Nephron (organoid): ENCODE data around the gene ZNF485.
"Not testable (repeated sequence)": the region's sequence is repeated elsewhere in the genome, so short reads cannot be mapped to it uniquely, and the experiment has no call there.

ENCODE experiments used
- H3K27ac Mint-ChIP-seq, 3 experiments: 2 replicates each; pipeline ENCODE4 v1.8.0; 2020; ENCODE audit warnings: mixed read lengths in 3 of 3, mild to moderate bottlenecking in 2 of 3, moderate library complexity in 1 of 3
- H3K27me3 Mint-ChIP-seq: 2 replicates; pipeline ENCODE4 v1.8.0; 2021; ENCODE audit warnings: low read depth, mild to moderate bottlenecking, moderate library complexity, mixed read lengths
- H3K36me3 Mint-ChIP-seq: 2 replicates; pipeline ENCODE4 v1.8.0; 2020; ENCODE audit warnings: low read depth, mixed read lengths
- H3K4me1 Mint-ChIP-seq: 2 replicates; pipeline ENCODE4 v1.8.0; 2020; ENCODE audit warnings: mixed read lengths
- H3K4me3 Mint-ChIP-seq, 3 experiments: 2 replicates each; pipeline ENCODE4 v1.8.0; 2020; ENCODE audit warnings: mild to moderate bottlenecking in 3 of 3, mixed read lengths in 3 of 3, moderate library complexity in 2 of 3
- H3K9me3 Mint-ChIP-seq: 2 replicates; pipeline ENCODE4 v1.8.0; 2020; ENCODE audit warnings: mixed read lengths
- TF ChIP-seq, protein P1 (sequence below), 3 experiments: fragments of 200-600 bp; sonication (generic); IDR thresholded peaks; one replicate each; pipeline ENCODE4 v1.5.0; 2021; ENCODE audit warnings: antibody characterized with exemption in 3 of 3; ENCODE audit not compliant: unreplicated experiment in 3 of 3

The ZNF485 gene

DNA sequence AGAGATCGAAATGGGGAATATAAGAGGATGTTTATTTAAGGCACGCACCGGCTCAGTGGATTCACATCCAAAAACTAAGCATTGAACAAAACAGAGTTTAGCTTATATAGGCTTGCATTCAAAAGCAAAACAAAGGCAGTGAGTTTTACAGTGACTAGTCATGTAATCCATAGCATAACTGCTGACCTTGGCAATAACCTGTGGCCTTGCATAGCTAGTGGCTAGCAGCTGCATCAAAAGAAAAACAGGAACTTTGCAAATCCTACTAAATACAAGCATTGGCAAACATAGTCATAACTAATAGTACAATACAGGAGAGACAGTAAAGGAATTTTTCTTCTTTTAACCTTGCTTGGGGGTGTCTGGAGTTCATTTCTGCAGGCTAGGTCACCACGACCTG, 9.7 kb upstream of the ZNF485 start:
- Mint-ChIP-seq H3K27ac (peak overlapping the region in 2 of 3 experiments; percentile 14 to 40), H3K4me1 (peaks cover 21% of the 10 kb centered on the region), H3K36me3 (no peaks in the 10 kb centered on the region), H3K27me3 (peaks cover 12% of the 10 kb centered on the region), H3K9me3 (peaks cover 20% of the 10 kb centered on the region), H3K4me3 (no peak overlapping the region)
- TF ChIP-seq, protein P1, sequence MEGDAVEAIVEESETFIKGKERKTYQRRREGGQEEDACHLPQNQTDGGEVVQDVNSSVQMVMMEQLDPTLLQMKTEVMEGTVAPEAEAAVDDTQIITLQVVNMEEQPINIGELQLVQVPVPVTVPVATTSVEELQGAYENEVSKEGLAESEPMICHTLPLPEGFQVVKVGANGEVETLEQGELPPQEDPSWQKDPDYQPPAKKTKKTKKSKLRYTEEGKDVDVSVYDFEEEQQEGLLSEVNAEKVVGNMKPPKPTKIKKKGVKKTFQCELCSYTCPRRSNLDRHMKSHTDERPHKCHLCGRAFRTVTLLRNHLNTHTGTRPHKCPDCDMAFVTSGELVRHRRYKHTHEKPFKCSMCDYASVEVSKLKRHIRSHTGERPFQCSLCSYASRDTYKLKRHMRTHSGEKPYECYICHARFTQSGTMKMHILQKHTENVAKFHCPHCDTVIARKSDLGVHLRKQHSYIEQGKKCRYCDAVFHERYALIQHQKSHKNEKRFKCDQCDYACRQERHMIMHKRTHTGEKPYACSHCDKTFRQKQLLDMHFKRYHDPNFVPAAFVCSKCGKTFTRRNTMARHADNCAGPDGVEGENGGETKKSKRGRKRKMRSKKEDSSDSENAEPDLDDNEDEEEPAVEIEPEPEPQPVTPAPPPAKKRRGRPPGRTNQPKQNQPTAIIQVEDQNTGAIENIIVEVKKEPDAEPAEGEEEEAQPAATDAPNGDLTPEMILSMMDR (IDR thresholded peaks at IDR 0.05; ENCODE audit: unreplicated experiment in 3 of 3): no peak

DNA sequence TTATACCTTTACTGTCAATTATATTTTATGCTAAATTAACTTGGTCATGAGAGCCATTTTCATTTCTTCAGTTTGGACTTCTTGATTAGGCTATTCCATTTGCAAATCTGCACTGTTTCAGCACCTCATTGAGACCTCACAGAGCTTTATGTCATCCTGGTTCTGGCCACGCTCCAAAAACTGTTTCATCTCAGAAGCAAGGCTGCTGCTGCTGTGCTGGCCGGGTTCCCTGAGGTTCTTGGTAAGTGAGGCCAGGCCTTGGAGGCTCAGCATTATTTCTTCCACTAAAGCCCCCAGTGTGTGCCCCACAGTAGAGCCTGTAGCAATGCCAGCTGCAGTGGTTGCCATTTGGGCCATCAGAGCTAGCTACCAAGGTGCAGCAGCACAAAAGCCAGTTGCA, 7.8 kb upstream of the ZNF485 start:
- H3K4me3 Mint-ChIP-seq: no peak overlapping the region
- no peak overlapping the region for H3K27ac Mint-ChIP-seq
- TF ChIP-seq, protein P1 (IDR thresholded peaks at IDR 0.05; ENCODE audit: unreplicated experiment in 3 of 3): no peak
- peaks cover 21% of the 10 kb centered on the region for H3K4me1 Mint-ChIP-seq
- no peaks in the 10 kb centered on the region for H3K36me3 Mint-ChIP-seq
- H3K9me3 Mint-ChIP-seq: peaks cover 15% of the 10 kb centered on the region
- H3K27me3 Mint-ChIP-seq: peaks cover 14% of the 10 kb centered on the region

DNA sequence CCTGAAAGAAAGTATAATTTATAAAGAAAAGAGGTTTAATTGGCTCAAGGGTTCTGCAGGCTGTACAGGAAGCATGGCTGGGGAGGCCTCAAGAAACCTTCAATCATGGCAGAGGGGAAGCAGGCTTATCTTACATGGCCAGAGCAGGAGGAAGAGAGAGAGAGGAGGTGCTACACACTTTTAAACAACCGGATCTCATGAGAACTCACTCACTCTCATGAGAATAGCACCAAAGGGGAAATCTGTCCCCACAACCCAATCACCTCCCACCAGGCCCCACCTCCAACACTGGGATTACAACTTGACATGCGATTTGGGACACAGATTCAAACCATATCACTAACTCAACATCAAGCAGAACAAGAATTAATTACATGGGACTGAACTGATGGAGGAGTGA, 6.9 kb upstream of the ZNF485 start:
- Mint-ChIP-seq H3K9me3 (peaks cover 11% of the 10 kb centered on the region), H3K27me3 (peaks cover 14% of the 10 kb centered on the region), H3K4me3 (no peak overlapping the region), H3K36me3 (no peaks in the 10 kb centered on the region), H3K4me1 (peaks cover 21% of the 10 kb centered on the region), H3K27ac (peak overlapping the region in 1 of 3 experiments; percentile 28)
- TF ChIP-seq, protein P1 (IDR thresholded peaks at IDR 0.05; ENCODE audit: unreplicated experiment in 3 of 3): no peak

DNA sequence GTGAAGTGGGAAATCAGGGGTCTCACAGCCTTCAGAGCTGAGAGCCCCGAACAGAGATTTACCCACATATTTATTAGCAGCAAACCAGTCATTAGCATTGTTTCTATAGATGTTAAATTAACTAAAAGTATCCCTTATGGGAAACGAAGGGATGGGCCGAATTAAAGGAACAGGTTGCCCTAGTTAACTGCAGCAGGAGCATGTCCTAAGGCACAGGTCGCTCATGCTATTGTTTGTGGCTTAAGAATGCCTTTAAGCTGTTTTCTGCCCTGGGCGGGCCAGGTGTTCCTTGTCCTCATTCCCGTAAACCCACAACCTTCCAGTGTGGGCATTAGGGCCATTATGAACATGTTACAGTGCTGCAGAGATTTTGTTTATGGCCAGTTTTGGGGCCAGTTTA, 4.7 kb upstream of the ZNF485 start:
- not testable (repeated sequence) for H3K4me3 Mint-ChIP-seq, H3K27ac Mint-ChIP-seq, H3K36me3 Mint-ChIP-seq
- H3K4me1 Mint-ChIP-seq: peaks cover 11% of the 10 kb centered on the region
- peaks cover 15% of the 10 kb centered on the region for H3K9me3 Mint-ChIP-seq
- peaks cover 14% of the 10 kb centered on the region for H3K27me3 Mint-ChIP-seq

DNA sequence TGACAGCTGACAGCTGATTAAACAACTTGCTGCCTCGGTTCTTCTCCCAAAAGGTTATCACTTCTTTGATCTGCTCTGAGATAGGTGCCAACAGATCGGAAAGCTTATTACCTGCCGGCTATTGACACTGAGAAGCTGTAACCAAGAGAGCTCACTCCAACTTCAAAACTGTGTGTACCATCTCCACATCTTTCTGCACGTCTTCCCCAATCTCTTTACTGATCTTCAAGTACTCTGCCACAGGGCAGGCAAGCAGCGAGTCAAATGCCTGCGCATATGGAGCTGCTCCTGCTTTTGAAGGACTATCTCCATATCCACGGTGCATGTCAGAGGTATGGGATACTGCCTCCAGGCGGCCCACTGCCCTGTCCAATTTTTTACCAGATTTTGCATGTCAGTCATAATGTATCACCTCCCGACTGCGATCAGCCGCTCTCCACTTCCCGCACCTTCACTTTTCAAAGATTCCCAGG, 352 bp upstream of the ZNF485 start:
- Mint-ChIP-seq H3K4me1 (peaks cover 10% of the 10 kb centered on the region), H3K9me3 (peaks cover 8% of the 10 kb centered on the region), H3K27ac (no peak overlapping the region), H3K4me3 (peak overlapping the region; percentile 88 to 91 (median 89)), H3K27me3 (peaks cover 12% of the 10 kb centered on the region), H3K36me3 (peaks cover 27% of the 10 kb centered on the region)
- TF ChIP-seq, protein P1 (IDR thresholded peaks at IDR 0.05; ENCODE audit: unreplicated experiment in 3 of 3): no peak

DNA sequence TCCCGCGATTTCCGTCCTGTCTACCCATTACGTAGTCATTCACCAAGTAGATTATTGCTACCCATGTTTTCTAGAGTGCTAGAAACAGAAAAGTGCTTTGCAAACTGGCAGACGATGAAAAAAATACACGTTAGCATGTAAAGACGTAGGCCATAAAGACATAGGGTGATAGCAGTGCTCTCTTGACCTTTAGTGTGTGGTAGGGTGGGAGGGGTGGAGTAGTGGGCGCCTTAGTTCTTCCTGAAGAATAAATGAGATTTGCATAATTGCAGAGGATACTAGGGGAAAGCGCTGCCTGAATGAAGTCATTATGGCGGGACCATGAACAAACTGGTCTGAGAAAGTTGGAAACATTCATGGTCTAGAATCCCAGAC, 948 bp downstream of the ZNF485 start:
- Mint-ChIP-seq H3K4me3 (peak overlapping the region; percentile 88 to 91 (median 89)), H3K27me3 (peaks cover 6% of the 10 kb centered on the region), H3K27ac (peak overlapping the region in 1 of 3 experiments; percentile 71), H3K9me3 (peaks cover 4% of the 10 kb centered on the region), H3K36me3 (peaks cover 39% of the 10 kb centered on the region), H3K4me1 (peaks cover 10% of the 10 kb centered on the region)
- TF ChIP-seq, protein P1 (IDR thresholded peaks at IDR 0.05; ENCODE audit: unreplicated experiment in 3 of 3): no peak
